ENCODE data around the gene CHST9.

The CHST9 gene

DNA sequence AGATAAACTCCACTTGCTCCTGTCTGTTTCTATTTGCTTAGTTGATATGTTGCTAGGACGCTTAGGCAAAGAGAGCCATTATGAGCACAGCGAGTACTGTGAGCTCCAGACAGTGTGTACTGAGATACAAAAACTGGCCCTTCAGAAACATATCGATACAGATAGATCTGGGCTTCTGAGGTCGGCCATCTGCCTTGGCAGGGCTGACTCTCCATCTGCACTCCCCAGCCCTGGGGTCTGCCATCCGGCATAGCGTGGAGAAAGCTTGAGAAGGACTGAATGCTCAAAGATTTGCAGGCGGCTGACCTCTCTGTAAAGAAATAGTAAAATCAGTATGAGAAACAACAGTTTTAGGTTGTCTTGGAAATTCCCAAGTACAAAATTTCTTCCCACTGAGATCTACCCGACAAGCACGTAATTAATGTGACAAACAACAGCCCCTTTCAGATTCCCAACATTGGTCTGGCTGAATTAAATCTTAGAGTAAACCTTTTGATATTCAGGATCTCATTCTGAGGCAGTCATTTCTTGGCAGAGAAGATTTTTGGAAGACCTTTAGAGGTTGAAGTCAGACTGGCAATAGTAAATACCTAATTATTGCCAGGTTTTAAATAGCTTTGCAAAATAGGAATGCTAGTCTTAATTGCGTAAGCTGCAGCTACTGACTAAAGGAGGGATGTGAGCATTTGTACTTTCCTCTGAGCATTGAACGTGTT lies 127.4 kb downstream of the CHST9 start:
- TF ChIP-seq, protein P1, sequence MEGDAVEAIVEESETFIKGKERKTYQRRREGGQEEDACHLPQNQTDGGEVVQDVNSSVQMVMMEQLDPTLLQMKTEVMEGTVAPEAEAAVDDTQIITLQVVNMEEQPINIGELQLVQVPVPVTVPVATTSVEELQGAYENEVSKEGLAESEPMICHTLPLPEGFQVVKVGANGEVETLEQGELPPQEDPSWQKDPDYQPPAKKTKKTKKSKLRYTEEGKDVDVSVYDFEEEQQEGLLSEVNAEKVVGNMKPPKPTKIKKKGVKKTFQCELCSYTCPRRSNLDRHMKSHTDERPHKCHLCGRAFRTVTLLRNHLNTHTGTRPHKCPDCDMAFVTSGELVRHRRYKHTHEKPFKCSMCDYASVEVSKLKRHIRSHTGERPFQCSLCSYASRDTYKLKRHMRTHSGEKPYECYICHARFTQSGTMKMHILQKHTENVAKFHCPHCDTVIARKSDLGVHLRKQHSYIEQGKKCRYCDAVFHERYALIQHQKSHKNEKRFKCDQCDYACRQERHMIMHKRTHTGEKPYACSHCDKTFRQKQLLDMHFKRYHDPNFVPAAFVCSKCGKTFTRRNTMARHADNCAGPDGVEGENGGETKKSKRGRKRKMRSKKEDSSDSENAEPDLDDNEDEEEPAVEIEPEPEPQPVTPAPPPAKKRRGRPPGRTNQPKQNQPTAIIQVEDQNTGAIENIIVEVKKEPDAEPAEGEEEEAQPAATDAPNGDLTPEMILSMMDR (IDR thresholded peaks at IDR 0.05; ENCODE audit: extremely low read depth, insufficient read depth, missing control alignments), result no peak
- in situ Hi-C loops (cut with MboI; ENCODE audit: low pct_unique_long_range_greater_than_20kb, low sequenced_read_pairs, unreplicated experiment), result no loop called here
- DNase-seq (ENCODE audit: low spot score), result no peak

DNA sequence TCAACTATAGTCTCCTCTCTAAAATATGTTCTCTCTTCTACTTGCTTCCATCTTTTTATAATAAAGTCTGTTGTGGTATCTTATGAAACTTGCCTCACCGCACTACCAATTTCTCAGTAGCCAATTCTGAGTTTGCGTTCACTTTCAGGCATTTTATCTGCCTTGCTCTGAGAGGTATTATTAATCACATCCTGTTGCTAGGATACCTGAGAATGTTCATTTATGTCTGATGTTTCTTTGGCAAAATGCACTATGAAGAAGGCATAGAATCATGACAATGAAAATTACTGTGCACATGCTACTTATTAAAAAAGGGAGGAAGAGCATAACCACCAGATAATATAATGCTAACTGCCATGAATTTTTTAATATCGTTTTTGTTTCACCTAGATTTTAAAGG lies 130.2 kb downstream of the CHST9 start:
- DNase-seq (ENCODE audit: low spot score), result no peak
- TF ChIP-seq, protein P1 (IDR thresholded peaks at IDR 0.05; ENCODE audit: extremely low read depth, insufficient read depth, missing control alignments), result no peak
- in situ Hi-C loops (cut with MboI; ENCODE audit: low pct_unique_long_range_greater_than_20kb, low sequenced_read_pairs, unreplicated experiment), result no loop called here

DNA sequence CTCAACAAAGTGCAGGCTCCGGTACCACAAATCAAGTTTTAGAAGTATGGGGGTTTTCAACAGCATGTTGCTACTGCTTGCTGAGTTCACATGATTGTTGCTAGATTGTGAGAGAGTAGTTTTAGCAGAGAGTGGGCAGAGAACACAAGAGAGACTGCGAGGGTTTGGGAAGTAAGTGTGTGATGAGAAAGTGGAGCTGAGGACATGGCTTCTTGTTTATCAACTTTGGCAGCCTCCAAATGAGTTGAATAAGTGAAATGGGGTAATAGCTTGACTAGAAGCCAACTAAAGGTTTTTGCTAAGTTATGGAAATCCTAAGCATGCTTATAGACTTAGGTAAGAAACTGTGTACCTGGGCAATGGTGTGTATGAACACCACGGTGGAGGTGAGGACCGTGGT lies 135.1 kb downstream of the CHST9 start:
- in situ Hi-C loops (cut with MboI; ENCODE audit: low pct_unique_long_range_greater_than_20kb, low sequenced_read_pairs, unreplicated experiment), result no loop called here
- TF ChIP-seq, protein P1 (IDR thresholded peaks at IDR 0.05; ENCODE audit: extremely low read depth, insufficient read depth, missing control alignments), result no peak
- no peak for DNase-seq (ENCODE audit: low spot score)

DNA sequence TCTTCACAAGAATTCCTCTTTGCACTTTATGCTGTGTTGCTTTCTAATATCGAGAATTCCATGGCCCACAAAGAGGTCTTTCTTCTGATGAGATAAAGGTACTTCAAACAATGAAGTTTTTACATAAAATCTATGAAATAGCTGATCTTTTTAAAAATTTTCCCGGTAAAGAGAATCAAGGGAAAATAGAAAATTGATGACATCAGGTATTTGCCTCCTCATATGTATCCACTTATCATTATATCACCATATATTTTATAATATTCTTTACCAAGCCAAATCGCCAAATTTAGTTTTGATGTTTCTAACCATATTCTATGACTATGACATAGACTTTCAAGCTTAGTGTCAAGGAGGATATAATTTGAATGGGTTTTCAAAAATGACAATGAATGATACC lies 139.8 kb downstream of the CHST9 start:
- in situ Hi-C loops (cut with MboI; ENCODE audit: low pct_unique_long_range_greater_than_20kb, low sequenced_read_pairs, unreplicated experiment), result no loop called here
- TF ChIP-seq, protein P1 (IDR thresholded peaks at IDR 0.05; ENCODE audit: extremely low read depth, insufficient read depth, missing control alignments), result no peak
- DNase-seq (ENCODE audit: low spot score), result no peak

DNA sequence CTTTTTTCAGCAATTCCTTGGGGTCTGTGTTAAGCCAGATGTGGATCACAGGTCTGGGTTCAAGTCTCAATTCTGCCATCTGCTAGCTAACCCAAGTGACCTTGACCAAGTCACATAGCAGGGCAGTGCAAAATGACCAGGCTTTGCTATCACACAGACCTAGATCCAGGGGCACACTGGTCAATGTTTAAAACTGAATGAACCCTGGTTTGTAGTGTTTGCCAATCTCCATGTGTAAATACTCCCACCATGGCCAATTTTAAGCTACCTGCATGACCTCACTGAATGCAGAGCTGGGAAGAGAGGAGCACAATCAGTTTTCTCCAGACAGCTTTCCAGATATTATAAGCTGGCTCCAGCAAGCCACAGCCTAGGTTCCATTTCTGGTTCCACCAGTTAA lies 142.9 kb downstream of the CHST9 start:
- TF ChIP-seq, protein P1 (IDR thresholded peaks at IDR 0.05; ENCODE audit: extremely low read depth, insufficient read depth, missing control alignments), result no peak
- in situ Hi-C loops (cut with MboI; ENCODE audit: low pct_unique_long_range_greater_than_20kb, low sequenced_read_pairs, unreplicated experiment), result no loop called here
- DNase-seq (ENCODE audit: low spot score), result no peak

DNA sequence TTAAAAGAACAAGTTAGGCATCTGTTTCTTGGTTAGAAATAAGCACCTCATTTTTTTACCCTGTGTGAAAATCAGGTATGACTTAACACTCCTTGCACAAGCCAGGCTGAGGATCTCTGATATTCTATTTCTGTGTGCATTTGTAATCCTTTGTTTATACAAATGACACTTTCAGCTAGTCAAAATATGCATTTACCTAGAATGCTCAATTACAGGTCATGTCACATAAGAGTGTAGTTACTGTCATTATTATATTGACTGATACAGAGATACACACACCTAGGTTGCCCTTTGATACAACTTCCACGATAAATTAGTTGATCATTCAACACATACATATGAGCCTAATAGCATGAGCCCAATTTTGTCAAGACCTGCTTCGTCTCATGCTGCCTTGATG lies 144.3 kb downstream of the CHST9 start:
- DNase-seq (ENCODE audit: low spot score), result no peak
- TF ChIP-seq, protein P1 (IDR thresholded peaks at IDR 0.05; ENCODE audit: extremely low read depth, insufficient read depth, missing control alignments), result no peak
- in situ Hi-C loops (cut with MboI; ENCODE audit: low pct_unique_long_range_greater_than_20kb, low sequenced_read_pairs, unreplicated experiment), result no loop called here

Data from GM13977 (cell line).